Stimulated activated CD8-positive, alpha-beta memory T cell treated with anti-CD3 and anti-CD28 coated beads, Interleukin-4, amount 100 ng/mL, for 48 hours (primary cell): Measurements from ENCODE around the gene OBI1.

Experiments
- DNase-seq: peaks from one replicate; pipeline ENCODE4 v3.0.0-alpha.2; 2020

The OBI1 gene

DNA sequence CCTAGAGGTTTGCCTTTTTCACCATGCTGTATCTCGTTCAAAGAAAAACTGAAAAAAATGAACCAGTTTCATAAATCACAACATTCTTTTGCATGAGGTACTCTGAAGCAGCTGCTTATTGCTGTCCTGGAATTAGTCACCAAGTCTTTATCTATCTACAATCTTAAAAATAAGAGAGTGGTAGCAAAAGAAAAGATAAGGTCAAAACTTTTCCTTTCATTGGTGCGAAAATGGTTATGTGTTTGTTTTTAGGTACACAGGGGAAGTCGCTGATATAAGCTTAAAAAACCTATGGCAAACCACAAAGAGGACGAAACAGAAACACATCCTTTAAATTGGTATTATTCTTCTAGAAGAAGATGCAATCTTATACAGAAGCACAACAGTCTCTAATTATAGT lies 20.7 kb downstream of the OBI1 start:
- no peak for DNase-seq

- no peak for DNase-seq
These were observed 22.5 kb downstream of the OBI1 start for GRCh38 chr13:78636495-78636894.

GRCh38 chr13:78632996-78633395 lies 26.0 kb downstream of the OBI1 start:
- no peak for DNase-seq

GRCh38 chr13:78631077-78631476 lies 27.9 kb downstream of the OBI1 start:
- no peak for DNase-seq

DNA sequence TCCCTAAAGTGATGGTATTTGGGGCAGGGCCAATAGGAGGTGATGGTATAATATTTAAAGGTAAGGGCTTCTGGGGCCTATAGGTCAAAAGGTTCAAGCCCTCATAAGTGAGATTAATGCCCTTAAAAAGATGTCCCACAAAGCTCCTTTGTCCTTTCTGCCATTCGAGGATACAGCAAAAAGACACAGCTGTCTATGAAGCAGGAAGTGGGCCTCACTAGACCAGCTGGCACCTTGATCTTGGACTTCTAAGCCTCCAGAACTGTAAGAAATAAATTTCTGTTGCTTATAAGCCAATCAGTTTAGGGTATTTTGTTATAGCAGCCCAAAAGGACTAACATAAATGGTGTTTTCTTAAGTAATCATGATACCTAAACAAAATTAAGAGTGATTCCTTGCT lies 28.4 kb downstream of the OBI1 start:
- no peak for DNase-seq

GRCh38 chr13:78625384-78625783 lies 33.6 kb downstream of the OBI1 start:
- no peak for DNase-seq

GRCh38 chr13:78623132-78623531 lies 35.8 kb downstream of the OBI1 start:
- DNase-seq: no peak

DNA sequence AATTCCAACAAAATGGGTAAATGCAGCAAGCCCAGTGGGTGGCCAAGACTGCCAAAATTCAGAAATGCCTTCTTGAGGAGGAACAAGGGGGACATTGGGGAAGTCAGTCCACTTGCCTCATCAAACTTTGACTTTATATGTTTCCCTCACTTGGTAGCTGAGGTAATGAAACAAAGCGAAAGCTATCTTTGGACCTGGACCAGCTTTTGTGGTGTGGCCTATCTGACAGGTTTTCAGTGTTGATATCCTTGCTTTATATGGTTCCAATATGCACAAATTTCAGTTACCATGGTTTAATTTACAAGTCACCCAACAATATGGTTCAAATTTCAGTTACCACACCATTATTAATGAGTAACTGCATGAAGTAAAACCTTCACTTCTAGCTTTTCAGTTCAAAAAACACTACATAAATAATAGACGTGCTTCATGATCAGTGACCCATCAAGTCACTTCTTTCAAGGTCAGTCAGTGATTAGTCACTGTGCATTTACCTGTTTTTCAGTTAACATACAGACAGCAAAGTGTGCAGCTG lies 38.0 kb downstream of the OBI1 start:
- DNase-seq: no peak

GRCh38 chr13:78618411-78618810 lies 40.5 kb downstream of the OBI1 start:
- DNase-seq: no peak

GRCh38 chr13:78611040-78611439 lies 47.9 kb downstream of the OBI1 start:
- DNase-seq: no peak

GRCh38 chr13:78610381-78610883 lies 48.5 kb downstream of the OBI1 start:
- no peak for DNase-seq

GRCh38 chr13:78609464-78610205 lies 49.3 kb downstream of the OBI1 start:
- DNase-seq: no peak

- DNase-seq: no peak
These were observed 50.1 kb downstream of the OBI1 start for GRCh38 chr13:78608688-78609463.

DNA sequence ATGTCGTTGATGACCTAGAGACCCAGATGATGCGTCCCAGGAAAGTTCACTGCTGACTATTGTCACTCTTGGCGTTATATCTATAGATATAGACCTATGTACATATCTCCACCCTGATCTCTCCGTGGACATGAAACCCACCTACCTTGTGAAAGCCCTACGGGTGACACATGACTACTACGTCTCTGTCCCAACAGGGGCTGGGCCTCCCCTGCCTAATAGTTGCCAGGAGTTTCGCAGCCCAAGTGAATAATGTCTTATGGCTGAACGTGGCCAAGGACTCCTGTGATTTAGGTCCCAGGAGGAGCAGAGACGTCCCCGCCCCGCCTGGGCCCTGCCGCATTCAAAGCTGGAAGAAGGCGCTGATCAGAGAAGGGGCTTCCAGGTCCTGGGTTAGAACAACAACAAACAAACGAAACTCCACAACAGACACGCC lies 50.7 kb downstream of the OBI1 start:
- no peak for DNase-seq

DNA sequence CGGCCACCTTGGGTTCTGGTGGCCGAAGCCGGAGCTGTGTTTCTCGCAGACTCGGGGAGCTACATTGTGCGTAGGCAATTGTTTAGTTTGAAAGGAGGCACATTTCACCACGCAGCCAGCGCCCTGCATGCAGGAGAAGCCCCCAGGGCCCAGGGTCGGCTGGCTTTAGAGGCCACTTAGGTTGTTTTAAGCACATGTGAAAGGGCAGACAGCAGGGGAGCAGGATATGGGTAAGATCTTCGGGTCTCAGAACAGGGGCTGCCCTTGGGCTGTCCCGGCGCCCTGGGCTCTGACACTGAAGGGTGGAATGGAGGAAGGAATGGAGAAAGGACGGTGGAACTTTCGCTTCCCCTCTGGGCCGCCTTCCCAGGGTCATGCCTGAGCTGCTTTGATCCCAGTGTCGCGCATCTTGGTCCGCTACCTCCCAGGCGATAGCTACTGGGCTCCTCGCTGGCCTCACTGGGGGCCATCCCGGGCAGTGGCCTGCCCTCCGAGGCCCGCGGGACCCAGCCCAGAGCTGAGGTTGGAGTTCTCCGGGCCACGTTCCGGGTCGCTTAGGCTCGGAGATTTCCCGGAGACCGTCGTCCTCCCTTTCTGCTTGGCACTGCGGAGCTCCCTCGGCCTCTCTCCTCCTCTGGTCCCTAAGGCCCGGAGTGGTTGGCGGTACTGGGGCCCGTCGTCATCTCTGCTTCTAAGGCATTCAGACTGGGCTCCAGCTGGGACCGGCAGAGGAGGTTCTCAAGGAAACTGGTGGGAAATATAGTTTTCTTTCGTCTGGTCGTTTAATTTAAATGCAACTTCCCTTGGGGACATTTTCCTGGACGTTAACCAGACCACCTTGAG lies 51.3 kb downstream of the OBI1 start:
- no peak for DNase-seq

- no peak for DNase-seq
These were observed 52.2 kb downstream of the OBI1 start for GRCh38 chr13:78606471-78607408.

GRCh38 chr13:78604782-78605611 lies 54.0 kb downstream of the OBI1 start:
- no peak for DNase-seq

- DNase-seq: peak; percentile 84
These were observed 55.6 kb downstream of the OBI1 start, which contains the start of gene POU4F1 for GRCh38 chr13:78603240-78603957. Gene POU4F1 (minus strand): TSS chr13:78603552. CDS start chr13:78603326, 226 bp downstream.

DNA sequence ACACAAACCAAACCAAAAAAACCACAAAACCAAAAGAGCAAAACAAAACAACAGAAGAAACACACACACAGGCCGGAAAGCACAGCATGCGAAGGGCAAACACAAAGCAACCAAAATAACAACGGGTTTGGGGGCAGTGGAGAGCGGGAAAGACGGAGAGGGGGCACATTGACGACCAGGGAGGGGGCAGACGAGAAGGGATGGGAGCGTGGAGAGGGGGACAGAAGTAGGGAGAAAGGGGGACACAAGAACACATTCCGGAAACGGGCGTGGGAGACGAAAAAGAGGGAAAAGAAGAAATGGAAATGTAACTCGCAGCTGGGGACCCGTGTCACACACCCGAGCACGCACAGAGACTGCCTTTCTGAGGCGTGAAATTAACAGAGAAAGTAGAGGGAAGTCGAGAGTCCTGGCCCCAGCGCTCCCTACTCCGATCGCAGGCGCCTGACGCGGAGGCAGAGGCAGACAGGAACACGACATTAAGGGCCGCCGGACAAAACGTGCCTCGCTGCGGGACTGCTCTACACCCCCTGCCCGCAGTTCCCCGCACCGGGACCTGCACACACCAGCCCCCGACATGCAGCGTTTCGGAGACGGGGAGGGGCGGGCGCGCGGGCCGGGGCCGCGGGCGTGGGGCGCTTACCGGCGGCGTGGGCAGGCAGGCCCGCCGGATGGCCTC lies 56.3 kb downstream of the OBI1 start:
- no peak for DNase-seq
